GM19372 (cell line): ENCODE results near the gene JMJD1C.
"Not testable (repeated sequence)": the region's sequence is repeated elsewhere in the genome, so short reads cannot be mapped to it uniquely, and the experiment has no call there.

Source experiments
- ATAC-seq: cut with Tn5 transposase; IDR thresholded peaks from one replicate; pipeline ENCODE4 v1.9.1; 2021; ENCODE audit warnings: mild to moderate bottlenecking, low read depth, moderate library complexity; ENCODE audit not compliant: unreplicated experiment

Gene JMJD1C

GRCh38 chr10:63199716-63200115 is 266.1 kb downstream of the JMJD1C start:
- no peak for ATAC-seq

- no peak for ATAC-seq
Measured at GRCh38 chr10:63197344-63198092, 268.3 kb downstream of the JMJD1C start.

- no peak for ATAC-seq
Measured at GRCh38 chr10:63192826-63193225, 273.0 kb downstream of the JMJD1C start.

DNA sequence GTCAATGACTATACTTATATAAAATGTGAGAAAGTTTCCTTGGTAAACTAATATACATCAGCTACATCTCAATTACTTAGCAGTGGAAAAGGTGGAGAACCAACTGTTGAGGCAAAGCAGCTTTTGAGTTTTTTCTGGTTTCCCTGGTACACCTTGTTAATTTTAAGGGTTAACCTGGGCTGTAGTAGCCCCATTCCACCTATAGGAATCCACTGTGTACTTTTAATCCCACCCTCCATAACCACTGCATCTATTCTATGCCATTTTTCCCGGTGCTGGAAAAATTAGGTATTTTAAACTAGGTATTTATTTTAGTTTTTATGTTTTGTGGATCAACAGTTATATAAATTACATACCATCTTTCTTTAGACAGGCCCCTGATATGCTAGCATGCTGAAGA is 290.2 kb downstream of the JMJD1C start:
- ATAC-seq, result no peak

DNA sequence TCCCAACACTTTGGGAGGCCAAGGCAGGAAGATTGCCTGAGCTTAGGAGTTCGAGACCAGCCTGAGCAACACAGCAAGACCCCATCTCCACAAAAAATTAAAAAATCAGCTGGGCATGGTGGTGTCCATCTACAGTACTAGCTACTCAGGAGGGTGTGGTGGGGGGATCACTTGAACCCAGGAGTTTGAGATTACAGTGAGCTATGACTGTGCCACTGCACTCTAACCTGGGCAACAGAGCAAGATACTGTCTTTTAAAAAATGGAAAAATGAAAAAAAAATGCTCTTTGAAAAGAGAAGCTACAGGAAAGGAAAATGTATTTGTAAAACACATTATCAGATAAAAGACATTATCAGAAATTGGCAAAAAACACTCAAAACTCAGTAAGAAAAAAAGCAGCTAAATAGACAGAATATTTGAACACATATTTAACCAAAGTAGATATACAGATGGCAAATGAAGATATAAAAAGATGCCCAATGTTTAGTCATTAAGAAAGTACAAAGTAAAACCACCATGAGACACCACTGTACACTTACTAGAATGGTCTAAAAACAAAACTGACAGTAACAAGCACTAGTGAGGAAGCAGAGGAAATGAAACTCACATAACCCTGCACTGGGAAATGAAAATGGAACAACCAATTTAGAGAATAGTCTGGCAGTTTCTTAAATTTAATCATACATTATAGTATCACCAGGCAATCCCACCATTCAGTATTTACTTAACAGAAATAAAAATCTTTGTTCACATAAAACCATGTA is 292.1 kb downstream of the JMJD1C start:
- ATAC-seq, result peak; percentile 98

- no peak for ATAC-seq
Measured at GRCh38 chr10:63171926-63172325, 293.9 kb downstream of the JMJD1C start.

GRCh38 chr10:63171255-63171855 is 294.4 kb downstream of the JMJD1C start:
- ATAC-seq, result no peak

DNA sequence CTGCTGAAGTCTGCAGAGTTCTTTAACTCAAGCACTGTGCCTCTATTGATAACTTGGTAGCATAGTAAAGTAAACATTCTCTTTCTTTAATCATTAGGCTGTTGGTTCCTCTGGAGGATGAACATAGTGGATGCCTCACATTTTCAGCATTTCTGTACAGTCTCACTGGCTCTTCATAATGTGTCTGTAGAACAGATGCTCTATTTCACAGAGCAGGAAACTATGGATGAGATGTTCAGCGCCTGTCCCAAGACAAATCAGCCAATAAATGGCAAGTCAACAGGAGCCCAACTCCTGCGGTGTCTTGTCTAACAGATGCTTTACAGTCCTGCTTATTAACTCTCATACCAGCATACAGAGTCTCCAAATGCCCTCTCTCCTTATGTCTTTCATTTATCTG is 296.2 kb downstream of the JMJD1C start:
- no peak for ATAC-seq

DNA sequence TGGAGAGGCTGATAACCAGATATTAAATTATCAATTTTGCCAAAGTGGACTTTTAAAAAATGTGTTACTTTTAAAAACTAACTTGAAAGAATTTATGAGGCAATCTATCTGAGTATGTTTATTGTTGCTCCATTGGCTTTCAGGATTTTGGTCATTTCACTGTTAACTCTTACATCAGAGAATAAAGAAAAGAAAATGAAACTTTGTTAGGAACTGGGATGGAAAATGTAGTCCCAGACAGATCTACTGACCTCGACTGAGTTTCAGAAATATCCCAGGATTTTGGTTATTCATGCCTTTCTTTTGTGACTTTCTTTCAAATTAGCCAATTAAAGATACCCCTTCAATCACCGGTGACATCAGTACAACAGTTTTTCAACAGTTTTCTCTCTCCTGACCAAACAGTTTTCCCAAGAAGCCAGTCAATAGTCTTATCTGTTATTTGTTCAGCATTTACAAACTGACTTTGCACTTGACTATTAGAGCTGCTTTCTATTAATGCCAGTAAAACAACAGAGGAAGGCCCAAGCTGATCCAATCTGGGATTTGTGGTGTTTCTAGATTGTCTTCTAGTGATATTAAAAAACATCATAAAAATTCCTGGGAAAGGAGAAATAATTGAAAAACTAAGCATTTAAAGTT is 296.8 kb downstream of the JMJD1C start:
- no peak for ATAC-seq

GRCh38 chr10:63166742-63167258 is 299.0 kb downstream of the JMJD1C start:
- peak; percentile 70 for ATAC-seq

- ATAC-seq, result no peak
Measured at GRCh38 chr10:63165249-63165648, 300.5 kb downstream of the JMJD1C start.

DNA sequence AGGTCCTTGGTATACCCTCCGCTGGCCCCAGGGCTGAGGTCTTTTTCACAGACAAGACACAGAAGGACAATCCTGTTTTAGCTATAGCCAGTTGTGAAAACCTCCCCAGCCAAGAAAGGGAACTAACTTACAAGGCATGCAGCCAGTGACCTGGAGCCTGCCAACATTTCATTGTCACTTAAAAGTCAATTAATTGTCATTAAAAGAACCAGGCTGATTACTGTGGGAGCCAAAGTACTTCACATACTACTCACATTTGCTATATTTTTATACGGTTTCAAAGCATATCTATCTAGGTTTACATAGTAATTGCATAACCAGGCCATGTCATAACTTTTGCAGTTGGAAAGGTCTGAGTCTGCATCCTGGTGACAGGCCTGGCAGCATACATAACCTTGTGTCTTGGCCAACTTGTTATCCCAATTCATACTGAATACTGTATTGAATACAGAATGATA is 301.6 kb downstream of the JMJD1C start:
- no peak for ATAC-seq

- no peak for ATAC-seq
Measured at GRCh38 chr10:63161592-63161991, 304.2 kb downstream of the JMJD1C start.

DNA sequence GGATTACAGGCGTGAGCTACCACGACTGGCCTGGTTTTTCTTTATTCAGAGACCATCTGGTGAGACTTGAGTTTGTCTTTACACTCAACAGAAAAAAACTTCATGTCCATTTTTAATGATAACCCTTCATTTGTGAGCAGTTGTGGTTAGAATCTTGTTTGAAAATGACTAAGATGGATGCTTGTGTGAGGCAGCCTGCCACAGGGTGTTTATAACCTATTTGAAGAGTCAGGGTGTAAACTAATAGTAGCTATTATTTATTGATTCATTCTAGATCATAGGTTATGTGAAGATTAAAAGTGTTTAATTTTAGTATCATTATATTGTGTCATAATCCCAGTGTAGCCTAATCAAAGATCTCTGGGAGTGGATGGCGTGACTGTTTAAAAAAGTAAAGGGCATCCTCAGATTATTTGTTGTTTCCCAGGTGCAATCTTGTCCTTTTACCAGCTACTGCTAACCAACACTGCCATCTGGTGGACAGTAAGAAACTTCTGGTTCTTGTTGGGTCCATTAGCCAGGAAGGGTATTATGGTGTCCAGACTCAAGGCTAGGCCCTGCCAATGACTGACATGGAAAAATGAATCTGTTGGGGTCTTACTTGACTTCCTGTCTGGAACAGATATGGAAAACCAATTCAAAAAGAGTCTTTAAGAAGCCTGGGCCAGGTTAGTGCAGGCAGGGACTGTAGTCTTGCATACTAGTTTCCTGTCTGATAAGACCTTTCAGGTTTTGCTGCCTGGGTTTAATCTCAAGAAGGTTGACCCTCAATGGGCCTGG is 307.7 kb downstream of the JMJD1C start:
- ATAC-seq, result peak; percentile 63

- ATAC-seq, result no peak
Measured at GRCh38 chr10:63156236-63156635, 309.5 kb downstream of the JMJD1C start.

DNA sequence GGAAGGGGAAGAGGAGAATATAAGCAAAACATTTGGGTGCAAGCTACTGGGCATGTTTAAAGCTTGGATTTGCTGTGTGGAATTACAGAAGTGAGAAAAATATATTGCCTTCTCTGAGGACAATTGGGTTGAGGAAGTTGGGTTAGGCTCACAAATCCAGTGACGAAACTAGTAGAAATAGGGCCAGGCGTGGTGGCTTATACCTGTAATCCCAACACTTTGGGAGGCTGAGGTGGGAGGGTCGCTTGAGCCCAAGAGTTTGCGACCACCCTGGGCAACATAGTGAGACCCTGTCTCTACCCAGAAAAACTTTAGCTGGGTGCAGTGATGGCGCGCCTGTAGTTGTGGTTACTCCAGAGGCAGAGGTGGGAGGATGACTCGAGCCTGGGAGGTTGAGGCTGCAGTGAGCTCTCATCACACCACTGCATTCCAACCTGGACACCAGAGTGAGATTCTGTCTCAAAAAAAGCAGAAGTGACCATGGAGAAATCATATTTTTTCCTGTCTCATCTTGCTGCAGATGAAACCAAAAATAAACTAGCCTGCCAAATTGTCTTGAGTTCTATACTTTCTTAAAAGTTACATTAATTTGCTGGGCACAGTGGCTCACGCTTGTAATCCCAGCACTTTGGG is 310.3 kb downstream of the JMJD1C start:
- no peak for ATAC-seq

- ATAC-seq, result no peak
Measured at GRCh38 chr10:63154546-63155387, 311.0 kb downstream of the JMJD1C start.

DNA sequence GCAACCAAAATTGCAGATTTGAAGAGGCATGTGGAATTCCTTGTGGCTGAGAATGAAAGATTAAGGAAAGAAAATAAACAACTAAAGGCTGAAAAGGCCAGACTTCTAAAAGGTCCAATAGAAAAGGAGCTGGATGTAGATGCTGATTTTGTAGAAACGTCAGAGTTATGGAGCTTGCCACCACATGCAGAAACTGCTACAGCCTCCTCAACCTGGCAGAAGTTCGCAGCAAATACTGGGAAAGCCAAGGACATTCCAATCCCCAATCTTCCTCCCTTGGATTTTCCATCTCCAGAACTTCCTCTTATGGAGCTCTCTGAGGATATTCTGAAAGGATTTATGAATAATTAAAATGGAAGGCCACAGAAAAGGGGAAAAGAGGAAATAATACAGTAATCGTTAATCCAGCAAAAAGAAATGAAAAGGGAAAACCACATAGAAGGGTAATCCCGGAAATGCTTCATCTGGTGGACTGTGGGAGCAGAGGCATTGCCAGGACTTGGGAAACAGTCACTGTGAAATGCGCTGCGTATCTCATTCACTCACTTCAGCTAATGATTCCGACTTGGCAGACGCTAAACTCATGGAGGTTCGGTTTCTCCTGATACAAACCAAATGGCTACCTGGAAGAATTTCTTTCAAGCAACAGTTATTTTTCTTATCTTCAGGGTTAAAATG is 311.8 kb downstream of the JMJD1C start:
- not testable (repeated sequence) for ATAC-seq
